Aorta (tissue), 5 donors: ENCODE data around the gene LTB4R2. TPM values are rescaled to one million over a fixed set of nuclear protein-coding genes. Genes with fewer than 3 reads are reported as not detected.
A peak's percentile ranks its signal among the peaks of the same experiment; 100 is the strongest.

Experiments used
- ATAC-seq: fragments of 200-7000 bp; cut with Tn5 transposase; one replicate; pipeline ENCODE4 v1.9.1; 2022; ENCODE audit warnings: moderate library complexity; ENCODE audit not compliant: low FRiP score
- DNase-seq, 2 donors: peaks; one replicate each; pipeline ENCODE4 v3.0.0-alpha.2; 2020
- H3K27ac ChIP-seq, 2 donors: one replicate each; pipeline ENCODE4 v1.5.1; 2013; ENCODE audit warnings: low read length in 2 of 2, mild to moderate bottlenecking in 2 of 2, moderate library complexity in 2 of 2, control low read depth in 1 of 2, inconsistent platforms in 1 of 2, low read depth in 1 of 2
- H3K27me3 ChIP-seq, 2 donors: one replicate each; pipeline ENCODE4 v1.6.1; 2013; ENCODE audit warnings: control low read depth in 1 of 2, low read length in 1 of 2, mild to moderate bottlenecking in 1 of 2, moderate library complexity in 1 of 2; ENCODE audit not compliant: insufficient read depth in 2 of 2, control insufficient read depth in 1 of 2
- H3K36me3 ChIP-seq, 2 donors: one replicate each; pipeline ENCODE4 v1.6.1; 2013; ENCODE audit warnings: control low read depth in 1 of 2, low read length in 1 of 2, mild to moderate bottlenecking in 1 of 2; ENCODE audit not compliant: insufficient read depth in 2 of 2, control insufficient read depth in 1 of 2
- H3K4me1 ChIP-seq, 2 donors: one replicate each; pipeline ENCODE4 v1.6.1; 2013; ENCODE audit warnings: low read length in 2 of 2, control low read depth in 1 of 2, mild to moderate bottlenecking in 1 of 2, moderate library complexity in 1 of 2; ENCODE audit not compliant: insufficient read depth in 2 of 2, control insufficient read depth in 1 of 2
- H3K4me3 ChIP-seq, 2 donors: one replicate each; pipeline ENCODE4 v1.5.1; 2013; ENCODE audit warnings: low read length in 2 of 2, control low read depth in 1 of 2, mild to moderate bottlenecking in 1 of 2
- H3K9me3 ChIP-seq: one replicate; pipeline ENCODE4 v1.6.1; 2013; ENCODE audit warnings: mild to moderate bottlenecking, low read length; ENCODE audit not compliant: control insufficient read depth
- WGBS, 2 donors: extraction: QIAGEN DNeasy Blood & Tissue Kit; methylation state at CpG; one replicate each; pipeline ENCODE4 v1.1.7; 2013; 5-methylcytosine and 5-hydroxymethylcytosine counted together
- intact Hi-C, 2 donors: fragments of 100-400 bp; cut with DNase I; formaldehyde crosslinking; loops; one replicate each; pipeline versions ENCODE4 v1.14.2 to v1.15.0; 2022
- polyA plus RNA-seq, 2 donors: library from polyadenylated mRNA; stranded (reverse); fragments of 200-250 nt; gene quantifications; one replicate each; pipeline ENCODE4 v1.2.3, GENCODE V29; 2013
- total RNA-seq, 2 donors: library from RNA; stranded (reverse); fragmentation: NEBNext Ultra II Directional; extraction: Animal tissue kit (Norgen Biotek cat#: 25700); gene quantifications; one replicate each; pipeline ENCODE4 v1.2.1, GENCODE V29; 2021
- donor health status: healthy with polysubstance abuse.
- donor health status: Bipolar disorder and iron deficiency.
- donor health status: DM: no; HTN: no; CAD: no.
- donor health status: DM: no; HTN: no; CAD: no.
- donor health status: DM: yes; HTN: yes; CAD: no.

LTB4R2 gene
- total and polyA plus RNA-seq, 4 donors = 0.38 to 5.5 (median 2.3) TPM

DNA sequence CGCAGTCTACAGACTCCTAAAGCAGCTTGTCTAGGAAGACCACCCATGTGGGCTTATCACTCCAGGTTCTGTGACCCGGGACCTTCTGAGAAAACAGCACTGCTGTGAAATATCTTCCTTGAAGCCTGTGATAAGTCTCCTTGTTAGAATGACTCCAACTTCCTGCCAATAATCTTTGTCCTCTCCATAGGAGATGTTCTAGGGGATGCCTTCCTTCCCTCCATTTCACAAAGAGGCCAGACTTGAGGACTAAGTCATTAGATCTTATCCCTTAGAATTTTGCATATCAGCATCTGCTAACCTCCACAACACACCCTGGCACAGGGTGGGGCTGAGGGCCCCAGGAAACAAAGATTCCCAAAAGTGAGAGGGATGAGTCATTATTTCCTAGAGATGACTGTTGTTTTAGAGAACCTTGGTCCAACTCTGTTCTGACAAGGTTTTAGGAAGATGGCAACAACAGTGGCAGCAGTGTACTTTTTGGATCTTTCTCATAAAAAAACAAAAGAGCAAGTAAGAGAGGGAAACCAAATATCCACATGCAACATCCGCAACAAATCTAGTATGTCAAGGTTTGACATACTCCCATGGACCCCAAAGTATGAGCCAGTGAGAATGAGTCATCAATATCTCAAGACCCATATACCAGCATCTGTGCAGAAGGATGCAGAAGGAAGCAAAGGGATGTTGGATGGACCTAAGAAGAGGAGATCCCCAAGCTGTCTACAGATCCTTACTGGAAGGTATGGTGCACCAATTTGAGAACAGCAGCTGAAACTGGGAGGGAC, 7.4 kb downstream of the LTB4R2 start:
- H3K9me3 ChIP-seq = no peaks in the 10 kb centered on the region
- no peaks in the 10 kb centered on the region for H3K36me3 ChIP-seq
- no peaks in the 10 kb centered on the region for H3K4me1 ChIP-seq
- intact Hi-C loops = no loop called here
- no peaks in the 10 kb centered on the region for H3K27me3 ChIP-seq
- no peak overlapping the region for H3K4me3 ChIP-seq
- WGBS, 2 donors = 84% methylated on average over 3 of the region's 3 CpGs
- ATAC-seq = no peak
- DNase-seq = no peak
- no peak overlapping the region for H3K27ac ChIP-seq

GRCh38 chr14:24321212-24321975, 11.5 kb downstream of the LTB4R2 start:
- Histone ChIP-seq H3K27me3 (no peaks in the 10 kb centered on the region), H3K4me3 (no peak overlapping the region), H3K36me3 (no peaks in the 10 kb centered on the region), H3K27ac (no peak overlapping the region), H3K4me1 (no peaks in the 10 kb centered on the region), H3K9me3 (no peaks in the 10 kb centered on the region)
- intact Hi-C loops = no loop called here
- DNase-seq = peak in 1 of 2 donors; percentile 40
- ATAC-seq = no peak
- WGBS, 2 donors = 78 to 82% methylated on average over 13 to 14 of the region's 14 CpGs

DNA sequence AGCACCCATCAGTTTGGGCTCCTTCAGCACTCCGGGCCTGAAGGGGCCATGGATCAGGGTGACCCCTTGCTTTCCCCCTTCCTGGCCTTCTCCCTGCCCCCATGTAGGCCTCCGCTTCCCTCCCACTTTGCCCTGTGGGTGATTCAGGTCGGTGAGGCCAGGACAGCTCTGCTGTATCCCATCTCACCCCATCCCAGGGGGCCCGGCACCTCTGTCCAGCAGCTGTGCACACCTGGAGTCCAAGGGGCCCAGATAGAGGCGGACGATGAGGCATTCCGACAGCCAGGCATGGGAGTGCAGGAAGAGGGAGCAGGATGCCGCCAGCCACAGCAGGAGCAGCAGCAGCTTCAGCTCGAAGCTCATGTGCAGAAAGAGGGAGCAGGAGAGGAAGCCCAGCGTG, 12.7 kb downstream of the LTB4R2 start:
- no peaks in the 10 kb centered on the region for H3K9me3 ChIP-seq
- H3K27me3 ChIP-seq = no peaks in the 10 kb centered on the region
- no peaks in the 10 kb centered on the region for H3K36me3 ChIP-seq
- H3K4me1 ChIP-seq = no peaks in the 10 kb centered on the region
- intact Hi-C loops = no loop called here
- DNase-seq (peak in 1 of 2 donors; percentile 68), ATAC-seq (no peak)
- H3K27ac ChIP-seq = no peak overlapping the region
- 83 to 84% methylated on average over 9 to 10 of the region's 10 CpGs for WGBS, 2 donors
- no peak overlapping the region for H3K4me3 ChIP-seq

GRCh38 chr14:24323341-24323740, 13.4 kb downstream of the LTB4R2 start:
- no peaks in the 10 kb centered on the region for H3K36me3 ChIP-seq
- intact Hi-C loops = no loop called here
- 58 to 64% methylated on average over 3 of the region's 3 CpGs for WGBS, 2 donors

GRCh38 chr14:24324024-24324423, 14.1 kb downstream of the LTB4R2 start:
- Histone ChIP-seq H3K27ac (no peak overlapping the region), H3K36me3 (no peaks in the 10 kb centered on the region), H3K4me3 (no peak overlapping the region), H3K4me1 (no peaks in the 10 kb centered on the region), H3K27me3 (no peaks in the 10 kb centered on the region), H3K9me3 (no peaks in the 10 kb centered on the region)
- ATAC-seq = no peak
- peak in 1 of 2 donors; percentile 72 for DNase-seq
- intact Hi-C loops = no loop called here
- WGBS, 2 donors = 76 to 78% methylated on average over 6 of the region's 6 CpGs

More at GRCh38 chr14:24323341-24323740, 13.4 kb downstream of the LTB4R2 start:
- peak in 1 of 2 donors; percentile 13 for DNase-seq
- H3K4me3 ChIP-seq = no peak overlapping the region
- ATAC-seq = no peak
- H3K27ac ChIP-seq = no peak overlapping the region
- H3K4me1 ChIP-seq = no peaks in the 10 kb centered on the region
- no peaks in the 10 kb centered on the region for H3K9me3 ChIP-seq
- H3K27me3 ChIP-seq = no peaks in the 10 kb centered on the region

DNA sequence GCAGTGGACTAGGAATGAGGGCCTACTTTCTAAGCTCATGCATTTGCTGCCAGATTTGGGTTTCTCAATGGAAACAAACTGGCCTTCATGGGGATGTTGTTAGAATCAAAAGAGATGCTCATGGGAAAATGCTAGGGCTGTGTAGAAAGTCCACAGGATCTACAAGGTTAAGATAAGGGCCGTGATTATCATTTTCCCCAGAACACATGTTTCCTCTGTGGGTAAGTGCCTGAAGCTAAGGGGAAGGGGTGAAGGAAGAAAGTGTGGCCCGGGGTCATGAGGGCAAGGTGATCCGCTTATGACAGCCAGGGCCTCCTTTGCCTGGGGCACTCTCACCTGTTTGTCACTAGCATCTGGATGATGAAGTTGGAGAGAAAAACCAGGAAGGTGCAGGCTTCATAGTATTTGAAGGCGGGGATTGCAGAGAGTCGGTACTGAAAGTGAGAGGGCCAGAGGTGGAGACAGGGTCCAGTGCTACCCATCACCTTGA, 15.1 kb downstream of the LTB4R2 start:
- WGBS, 2 donors = 90 to 96% methylated on average over 5 of the region's 5 CpGs
- Histone ChIP-seq H3K36me3 (no peaks in the 10 kb centered on the region), H3K27ac (no peak overlapping the region), H3K4me1 (no peaks in the 10 kb centered on the region), H3K9me3 (no peaks in the 10 kb centered on the region), H3K4me3 (no peak overlapping the region), H3K27me3 (no peaks in the 10 kb centered on the region)
- no peak for ATAC-seq
- intact Hi-C loops = no loop called here
- peak in 1 of 2 donors; percentile 31 for DNase-seq

GRCh38 chr14:24325963-24326362, 16.0 kb downstream of the LTB4R2 start:
- no peaks in the 10 kb centered on the region for H3K9me3 ChIP-seq

GRCh38 chr14:24327303-24327702, 17.4 kb downstream of the LTB4R2 start:
- ATAC-seq (no peak), DNase-seq (peak in 1 of 2 donors; percentile 44)
- H3K4me3 ChIP-seq = no peak overlapping the region
- no peak overlapping the region for H3K27ac ChIP-seq
- no peaks in the 10 kb centered on the region for H3K36me3 ChIP-seq
- 86 to 92% methylated on average over 2 of the region's 2 CpGs for WGBS, 2 donors
- no peaks in the 10 kb centered on the region for H3K4me1 ChIP-seq
- H3K9me3 ChIP-seq = no peaks in the 10 kb centered on the region
- H3K27me3 ChIP-seq = no peaks in the 10 kb centered on the region
- intact Hi-C loops = no loop called here

More at GRCh38 chr14:24325963-24326362, 16.0 kb downstream of the LTB4R2 start:
- H3K4me1 ChIP-seq = no peaks in the 10 kb centered on the region
- peak in 1 of 2 donors; percentile 33 for DNase-seq
- no peaks in the 10 kb centered on the region for H3K36me3 ChIP-seq
- H3K27me3 ChIP-seq = no peaks in the 10 kb centered on the region
- no peak overlapping the region for H3K27ac ChIP-seq
- intact Hi-C loops = no loop called here
- ATAC-seq = no peak
- H3K4me3 ChIP-seq = no peak overlapping the region
- 76 to 79% methylated on average over 9 of the region's 9 CpGs for whole genome bisulfite sequencing, 2 donors
